OCI-LY7 (cell line): Measurements from ENCODE around the gene PSMD7.

ENCODE experiments used
- CTCF ChIP-seq: fragments of 200-600 bp; sonication (generic); conservative IDR thresholded peaks from 2 replicates; pipeline ENCODE4 v1.5.1; 2014; ENCODE audit warnings: mild to moderate bottlenecking, antibody characterized with exemption, low read length, moderate library complexity, mixed read lengths
- EZH2phosphoT487 ChIP-seq: fragments of 200-600 bp; sonication (generic); IDR thresholded peaks from 2 replicates; pipeline ENCODE4 v1.6.1; 2018; ENCODE audit warnings: low read depth, borderline replicate concordance, mild to moderate bottlenecking, mixed run types, antibody characterized with exemption, low read length, moderate library complexity, mixed read lengths

- no peak for TF ChIP-seq CTCF
- TF ChIP-seq EZH2phosphoT487 = no peak
These were observed 28.2 kb upstream of the PSMD7 start for GRCh38 chr16:74268372-74268782.
